HepG2 (cell line): ENCODE measurements around the gene RNASE11. TPM values are rescaled to one million over a fixed set of nuclear protein-coding genes. Genes with fewer than 3 reads are reported as not detected.

ENCODE experiments used
- AKNA ChIP-seq: sonication (generic); formaldehyde crosslinking; IDR thresholded peaks from 2 replicates; pipeline ENCODE4 v1.4.0; 2020; ENCODE audit warnings: missing genetic modification reagents, borderline replicate concordance
- ARNT ChIP-seq: fragments of 450-650 bp; IDR thresholded peaks from 2 replicates; pipeline ENCODE4 v1.6.1; 2017
- CERS6 ChIP-seq: sonication (generic); formaldehyde crosslinking; IDR thresholded peaks from 2 replicates; pipeline ENCODE4 v1.5.0; 2020; ENCODE audit warnings: missing genetic modification reagents
- E2F1 ChIP-seq: sonication (generic); formaldehyde crosslinking; IDR thresholded peaks from 2 replicates; pipeline ENCODE4 v1.5.0; 2020; ENCODE audit warnings: missing genetic modification reagents
- FOXA3 ChIP-seq: IDR thresholded peaks from 2 replicates; pipeline ENCODE4 v1.6.1; 2016; ENCODE audit warnings: missing genetic modification reagents, missing compliant biosample characterization
- GATAD1 ChIP-seq: IDR thresholded peaks from 2 replicates; pipeline ENCODE4 v1.6.1; 2016; ENCODE audit warnings: missing genetic modification reagents, missing compliant biosample characterization
- GATAD2A ChIP-seq: IDR thresholded peaks from 2 replicates; pipeline ENCODE4 v1.6.1; 2016
- MIER2 ChIP-seq: IDR thresholded peaks from 2 replicates; pipeline ENCODE4 v1.6.1; 2016; ENCODE audit warnings: missing biosample characterization, missing genetic modification reagents
- MIXL1 ChIP-seq: IDR thresholded peaks from 2 replicates; pipeline ENCODE4 v1.6.1; 2016
- SIN3B ChIP-seq: fragments of 150-350 bp; IDR thresholded peaks from 2 replicates; pipeline ENCODE4 v1.6.1; 2014; ENCODE audit warnings: low read length
- SYNCRIP ChIP-seq: fragments of 200-400 bp; formaldehyde crosslinking; IDR thresholded peaks from 2 replicates; pipeline ENCODE4 v1.6.1; 2018; ENCODE audit warnings: mild to moderate bottlenecking, low read depth, low read length; ENCODE audit not compliant: insufficient read depth
- TCF7 ChIP-seq: sonication (generic); IDR thresholded peaks from 2 replicates; pipeline ENCODE4 v1.6.1; 2016; ENCODE audit warnings: antibody characterized with exemption, low read depth
- TSC22D2 ChIP-seq: sonication (generic); formaldehyde crosslinking; IDR thresholded peaks from 2 replicates; pipeline ENCODE4 v1.5.1; 2020; ENCODE audit warnings: missing genetic modification reagents, mild to moderate bottlenecking, borderline replicate concordance
- ZBED4 ChIP-seq: sonication (generic); formaldehyde crosslinking; IDR thresholded peaks from 2 replicates; pipeline ENCODE4 v1.4.0; 2020; ENCODE audit warnings: missing genetic modification reagents, borderline replicate concordance
- ZFP90 ChIP-seq: sonication (generic); formaldehyde crosslinking; IDR thresholded peaks from 2 replicates; pipeline ENCODE4 v1.8.0; 2022; ENCODE audit warnings: missing genetic modification reagents, mild to moderate bottlenecking, inconsistent platforms, borderline replicate concordance
- ZNF224 ChIP-seq: sonication (generic); formaldehyde crosslinking; IDR thresholded peaks from 2 replicates; pipeline ENCODE4 v1.5.0; 2020; ENCODE audit warnings: mild to moderate bottlenecking, missing genetic modification reagents
- ZNF282 ChIP-seq: fragments of 450-650 bp; IDR thresholded peaks from 2 replicates; pipeline ENCODE4 v1.6.1; 2018; ENCODE audit not compliant: partially characterized antibody
- ZNF766 ChIP-seq: sonication (generic); formaldehyde crosslinking; IDR thresholded peaks from 2 replicates; pipeline ENCODE4 v1.5.0; 2020; ENCODE audit warnings: missing genetic modification reagents, borderline replicate concordance
- polyA plus RNA-seq, 8 experiments: library from polyadenylated mRNA; depleted of rRNA in 3 of 8; stranded (reverse) in 7 of 8; unstranded in 1 of 8; fragments of >200 nt; fragmentation: Illumina TruSeq in 4 of 8; extraction: Trizol in 4 of 8; gene quantifications; 2 replicates each; pipeline versions ENCODE4 v1.2.1 to v1.2.3, GENCODE V29; 2011 to 2016; ENCODE audit warnings: low read depth in 4 of 8, missing spikeins in 1 of 8, mixed read lengths in 1 of 8; ENCODE audit not compliant: insufficient read depth in 1 of 8
- total RNA-seq, 5 experiments: library from RNA; depleted of rRNA; stranded (reverse); fragments of >200 nt; fragmentation: Illumina TruSeq; extraction: Trizol; gene quantifications; 2 replicates each; pipeline ENCODE4 v1.2.3, GENCODE V29; 2016; ENCODE audit warnings: low read depth in 1 of 5
- TF ChIP-seq, protein P1 (sequence below): sonication (generic); formaldehyde crosslinking; IDR thresholded peaks from 2 replicates; pipeline ENCODE4 v1.5.0; 2020; ENCODE audit warnings: mild to moderate bottlenecking, low read depth, missing genetic modification reagents, borderline replicate concordance

The RNASE11 gene
- total and polyA plus RNA-seq, 2 of the 13 experiments (the other 11 are each of a cell fraction or from before 2014, with no cell fraction given) = not detected

DNA sequence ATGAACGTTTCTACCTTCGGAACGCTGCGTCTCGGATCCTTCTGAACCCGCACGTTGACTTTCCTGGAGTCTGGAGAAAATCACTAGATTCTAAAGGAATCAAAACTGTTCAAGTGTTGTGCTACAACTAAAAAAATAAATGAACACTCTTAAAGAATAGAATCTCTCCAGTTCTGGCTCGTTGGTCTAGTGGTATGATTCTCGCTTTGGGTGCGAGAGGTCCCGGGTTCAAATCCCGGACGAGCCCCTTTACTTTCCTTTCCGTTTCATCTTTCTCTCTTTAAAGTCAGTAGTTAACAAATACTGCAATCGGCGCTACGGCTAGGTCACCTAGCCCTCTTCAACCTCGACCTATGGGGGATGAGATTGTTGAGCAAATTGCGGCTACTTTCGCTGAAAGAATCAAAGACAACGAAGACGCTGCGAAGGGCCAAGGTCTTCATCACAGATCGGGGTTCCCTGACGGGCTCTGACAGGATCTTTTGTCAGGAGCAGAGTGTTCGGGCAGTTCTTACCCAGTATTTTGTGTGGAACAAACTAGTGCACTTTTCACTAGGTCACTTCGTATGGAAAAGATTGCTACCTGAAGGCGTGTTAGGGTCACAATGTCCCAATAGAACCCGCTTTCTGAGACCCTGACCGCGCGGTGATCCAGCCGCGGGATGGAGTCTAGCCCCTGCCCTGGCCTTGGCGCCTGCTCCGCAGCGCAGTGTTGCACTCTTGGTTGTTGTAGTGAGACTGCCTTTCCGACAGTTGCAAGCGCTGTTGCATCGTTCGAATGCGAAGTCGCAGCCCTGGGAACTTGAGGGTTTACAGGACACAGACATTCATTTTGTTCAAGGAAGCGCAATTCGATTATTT, 45.3 kb upstream of the RNASE11 start (continued):
- TF ChIP-seq AKNA (CRISPR knock-in tag) (no peak), ZNF282 (no peak), ZBED4 (CRISPR knock-in tag) (no peak), GATAD1 (no peak; the same call in 1 of the 2 replicates), ARNT (no peak), ZNF224 (CRISPR knock-in tag) (0 out of 2 replicates have a peak, but pooled peaks have one; percentile 47), FOXA3 (peak; percentile 57; the same call in 1 of the 2 replicates), GATAD2A (peak; percentile 77), CERS6 (CRISPR knock-in tag) (no peak), SIN3B (no peak), ZNF766 (CRISPR knock-in tag) (peak; percentile 34; the same call in 1 of the 2 replicates), TSC22D2 (CRISPR knock-in tag) (no peak), MIXL1 (CRISPR knock-in tag) (peak; percentile 87), TCF7 (no peak), E2F1 (0 out of 2 replicates have a peak, but pooled peaks have one; percentile 30), ZFP90 (CRISPR knock-in tag) (no peak), SYNCRIP (no peak), MIER2 (CRISPR knock-in tag) (peak; percentile 81)
- TF ChIP-seq, protein P1, sequence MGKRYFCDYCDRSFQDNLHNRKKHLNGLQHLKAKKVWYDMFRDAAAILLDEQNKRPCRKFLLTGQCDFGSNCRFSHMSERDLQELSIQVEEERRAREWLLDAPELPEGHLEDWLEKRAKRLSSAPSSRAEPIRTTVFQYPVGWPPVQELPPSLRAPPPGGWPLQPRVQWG = no peak
